HEK293 (cell line): ENCODE data around the gene SEC24B.

Experiments used
- BCL11B ChIP-seq: fragments of 450-650 bp; formaldehyde crosslinking; IDR thresholded peaks from 2 replicates; pipeline ENCODE4 v1.5.1; 2016; ENCODE audit warnings: low read depth, missing biosample characterization, missing genetic modification characterization
- CTCF ChIP-seq: fragments of 450-650 bp; formaldehyde crosslinking; IDR thresholded peaks from 2 replicates; pipeline ENCODE4 v1.5.1; 2016; ENCODE audit warnings: missing biosample characterization, missing genetic modification characterization
- ZBTB20 ChIP-seq: fragments of 450-650 bp; formaldehyde crosslinking; IDR thresholded peaks from 2 replicates; pipeline ENCODE4 v1.5.1; 2016; ENCODE audit warnings: missing biosample characterization, missing genetic modification characterization
- ZBTB48 ChIP-seq: fragments of 450-650 bp; formaldehyde crosslinking; IDR thresholded peaks from 2 replicates; pipeline ENCODE4 v1.5.1; 2016; ENCODE audit warnings: missing biosample characterization, missing genetic modification characterization
- ZNF169 ChIP-seq: fragments of 450-650 bp; formaldehyde crosslinking; IDR thresholded peaks from 2 replicates; pipeline ENCODE4 v1.5.1; 2016; ENCODE audit warnings: missing biosample characterization, missing genetic modification characterization
- ZNF335 ChIP-seq: fragments of 450-650 bp; formaldehyde crosslinking; conservative IDR thresholded peaks from 2 replicates; pipeline ENCODE4 v1.5.1; 2016; ENCODE audit warnings: missing biosample characterization, missing genetic modification characterization
- ZNF571 ChIP-seq: fragments of 450-650 bp; formaldehyde crosslinking; IDR thresholded peaks from 2 replicates; pipeline ENCODE4 v1.5.0; 2017; ENCODE audit warnings: missing biosample characterization, missing genetic modification characterization
- ZNF580 ChIP-seq: fragments of 450-650 bp; formaldehyde crosslinking; IDR thresholded peaks from 2 replicates; pipeline ENCODE4 v1.5.1; 2016; ENCODE audit warnings: missing biosample characterization, missing genetic modification characterization
- ZNF624 ChIP-seq: fragments of 450-650 bp; formaldehyde crosslinking; IDR thresholded peaks from 2 replicates; pipeline ENCODE4 v1.5.1; 2017; ENCODE audit warnings: missing biosample characterization, missing genetic modification characterization
- TF ChIP-seq, protein P1 (sequence below): fragments of 450-650 bp; formaldehyde crosslinking; IDR thresholded peaks from 2 replicates; pipeline ENCODE4 v1.5.1; 2016; ENCODE audit warnings: missing biosample characterization, missing genetic modification characterization

DNA sequence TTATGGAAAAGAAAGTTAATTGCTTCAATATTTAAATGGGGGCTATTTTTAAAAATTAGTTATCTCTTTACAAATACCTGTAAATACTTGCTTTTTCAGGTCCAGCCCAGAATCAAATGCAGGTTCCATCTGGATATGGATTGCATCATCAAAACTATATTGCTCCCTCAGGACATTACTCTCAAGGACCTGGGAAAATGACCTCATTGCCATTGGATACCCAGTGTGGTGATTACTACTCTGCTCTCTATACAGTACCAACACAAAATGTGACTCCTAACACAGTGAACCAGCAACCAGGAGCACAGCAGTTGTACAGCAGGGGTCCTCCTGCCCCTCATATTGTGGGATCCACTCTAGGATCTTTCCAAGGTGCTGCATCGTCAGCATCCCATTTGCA is 29.2 kb downstream of the SEC24B start:
- TF ChIP-seq CTCF (tag by site-specific recombination) (no peak), ZNF624 (no peak), BCL11B (no peak), ZBTB20 (tag by site-specific recombination) (no peak), ZNF169 (no peak), ZBTB48 (tag by site-specific recombination) (no peak), ZNF335 (no peak), ZNF580 (tag by site-specific recombination) (no peak), ZNF571 (tag by site-specific recombination) (no peak)
- TF ChIP-seq, protein P1, sequence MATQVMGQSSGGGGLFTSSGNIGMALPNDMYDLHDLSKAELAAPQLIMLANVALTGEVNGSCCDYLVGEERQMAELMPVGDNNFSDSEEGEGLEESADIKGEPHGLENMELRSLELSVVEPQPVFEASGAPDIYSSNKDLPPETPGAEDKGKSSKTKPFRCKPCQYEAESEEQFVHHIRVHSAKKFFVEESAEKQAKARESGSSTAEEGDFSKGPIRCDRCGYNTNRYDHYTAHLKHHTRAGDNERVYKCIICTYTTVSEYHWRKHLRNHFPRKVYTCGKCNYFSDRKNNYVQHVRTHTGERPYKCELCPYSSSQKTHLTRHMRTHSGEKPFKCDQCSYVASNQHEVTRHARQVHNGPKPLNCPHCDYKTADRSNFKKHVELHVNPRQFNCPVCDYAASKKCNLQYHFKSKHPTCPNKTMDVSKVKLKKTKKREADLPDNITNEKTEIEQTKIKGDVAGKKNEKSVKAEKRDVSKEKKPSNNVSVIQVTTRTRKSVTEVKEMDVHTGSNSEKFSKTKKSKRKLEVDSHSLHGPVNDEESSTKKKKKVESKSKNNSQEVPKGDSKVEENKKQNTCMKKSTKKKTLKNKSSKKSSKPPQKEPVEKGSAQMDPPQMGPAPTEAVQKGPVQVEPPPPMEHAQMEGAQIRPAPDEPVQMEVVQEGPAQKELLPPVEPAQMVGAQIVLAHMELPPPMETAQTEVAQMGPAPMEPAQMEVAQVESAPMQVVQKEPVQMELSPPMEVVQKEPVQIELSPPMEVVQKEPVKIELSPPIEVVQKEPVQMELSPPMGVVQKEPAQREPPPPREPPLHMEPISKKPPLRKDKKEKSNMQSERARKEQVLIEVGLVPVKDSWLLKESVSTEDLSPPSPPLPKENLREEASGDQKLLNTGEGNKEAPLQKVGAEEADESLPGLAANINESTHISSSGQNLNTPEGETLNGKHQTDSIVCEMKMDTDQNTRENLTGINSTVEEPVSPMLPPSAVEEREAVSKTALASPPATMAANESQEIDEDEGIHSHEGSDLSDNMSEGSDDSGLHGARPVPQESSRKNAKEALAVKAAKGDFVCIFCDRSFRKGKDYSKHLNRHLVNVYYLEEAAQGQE (tag by site-specific recombination), result no peak
